ENCODE measurements around the gene PLA2G2E. TPM values are rescaled to one million over a fixed set of nuclear protein-coding genes. Genes with fewer than 3 reads are reported as not detected.

Gene PLA2G2E
- total and polyA plus RNA-seq, 4 donors, result not detected

DNA sequence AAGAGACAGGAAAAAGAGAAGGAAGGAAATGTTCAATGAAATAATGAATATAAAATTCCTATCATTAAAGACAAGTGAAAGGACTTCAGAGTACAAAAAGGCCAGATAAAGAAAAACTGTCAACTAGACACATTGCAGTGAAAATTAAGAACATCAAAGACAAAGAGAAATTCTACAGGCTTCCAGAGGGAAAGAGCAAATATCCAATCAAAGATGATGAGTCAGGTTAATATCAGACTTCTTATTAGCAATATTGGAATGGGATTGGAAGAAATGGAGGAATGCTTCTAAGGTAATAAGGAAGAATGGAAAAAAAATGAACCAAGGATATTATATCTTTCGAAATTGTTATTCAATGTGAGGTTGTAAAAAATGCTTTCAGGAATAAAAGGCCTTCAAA is 48.2 kb upstream of the PLA2G2E start:
- H3K9me3 ChIP-seq (ENCODE audit: control insufficient read depth in 4 of 4, low read length in 3 of 4), result no peaks in the 10 kb centered on the region
- peaks cover 1 to 17% (median 16%) of the 10 kb centered on the region in 4 donors for H3K4me1 ChIP-seq (ENCODE audit: control insufficient read depth in 4 of 4, insufficient read depth in 4 of 4, low read length in 3 of 4)
- H3K27me3 ChIP-seq (ENCODE audit: control insufficient read depth in 4 of 4, insufficient read depth in 4 of 4, low read length in 3 of 4), result peaks cover 0 to 4% (median 0%) of the 10 kb centered on the region in 4 donors
- TF ChIP-seq SP1 (IDR thresholded peaks at IDR 0.05), result no peak
- no peak for TF ChIP-seq FOXA1 (IDR thresholded peaks at IDR 0.05)
- no peak overlapping the region for H3K4me3 ChIP-seq (ENCODE audit: low read depth in 1 of 3, low read length in 3 of 3)
- WGBS, result 86% methylated on average over 1 of the region's 1 CpG
- no peaks in the 10 kb centered on the region for H3K36me3 ChIP-seq (ENCODE audit: control insufficient read depth in 4 of 4, insufficient read depth in 3 of 4, low read depth in 1 of 4, low read length in 3 of 4)
- no peak overlapping the region for H3K27ac ChIP-seq (ENCODE audit: low read depth in 1 of 2, low read length in 2 of 2)
- no peak for DNase-seq (ENCODE audit: low spot score)
- H3K9ac ChIP-seq (ENCODE audit: low read depth in 1 of 2, low read length in 2 of 2), result no peak overlapping the region

- Histone ChIP-seq H3K36me3 (ENCODE audit: control insufficient read depth in 4 of 4, insufficient read depth in 3 of 4, low read depth in 1 of 4, low read length in 3 of 4) (no peaks in the 10 kb centered on the region), H3K9ac (ENCODE audit: low read depth in 1 of 2, low read length in 2 of 2) (no peak overlapping the region), H3K9me3 (ENCODE audit: control insufficient read depth in 4 of 4, low read length in 3 of 4) (no peaks in the 10 kb centered on the region), H3K27ac (ENCODE audit: low read depth in 1 of 2, low read length in 2 of 2) (no peak overlapping the region), H3K4me3 (ENCODE audit: low read depth in 1 of 3, low read length in 3 of 3) (no peak overlapping the region), H3K4me1 (ENCODE audit: control insufficient read depth in 4 of 4, insufficient read depth in 4 of 4, low read length in 3 of 4) (peaks cover 0 to 5% (median 3%) of the 10 kb centered on the region in 4 donors), H3K27me3 (ENCODE audit: control insufficient read depth in 4 of 4, insufficient read depth in 4 of 4, low read length in 3 of 4) (peaks cover 0 to 4% (median 0%) of the 10 kb centered on the region in 4 donors)
- WGBS, result 68% methylated on average over 5 of the region's 5 CpGs
- TF ChIP-seq HNF4A (conservative IDR thresholded peaks at IDR 0.05) (no peak), NR2F2 (IDR thresholded peaks at IDR 0.05) (no peak), REST (IDR thresholded peaks at IDR 0.05) (no peak), RAD21 (IDR thresholded peaks at IDR 0.05) (no peak), YY1 (IDR thresholded peaks at IDR 0.05) (no peak), HNF4G (IDR thresholded peaks at IDR 0.05) (no peak), FOXA2 (IDR thresholded peaks at IDR 0.05) (no peak), SP1 (IDR thresholded peaks at IDR 0.05) (no peak), TAF1 (conservative IDR thresholded peaks at IDR 0.05) (no peak), FOXA1 (IDR thresholded peaks at IDR 0.05) (no peak), ZBTB33 (IDR thresholded peaks at IDR 0.05) (no peak), EGR1 (IDR thresholded peaks at IDR 0.05; ENCODE audit: low read depth in 2 of 2) (no peak), GABPA (IDR thresholded peaks at IDR 0.05 in 1 of 2, conservative IDR thresholded peaks at IDR 0.05 in 1 of 2) (no peak), JUND (IDR thresholded peaks at IDR 0.05) (no peak), RXRA (IDR thresholded peaks at IDR 0.05) (no peak), CTCF (IDR thresholded peaks at IDR 0.05; ENCODE audit: low read depth, low read length, missing input control) (no peak)
- TF ChIP-seq, protein P1, sequence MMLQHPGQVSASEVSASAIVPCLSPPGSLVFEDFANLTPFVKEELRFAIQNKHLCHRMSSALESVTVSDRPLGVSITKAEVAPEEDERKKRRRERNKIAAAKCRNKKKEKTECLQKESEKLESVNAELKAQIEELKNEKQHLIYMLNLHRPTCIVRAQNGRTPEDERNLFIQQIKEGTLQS (IDR thresholded peaks at IDR 0.05), result no peak
- TF ChIP-seq, protein P2, sequence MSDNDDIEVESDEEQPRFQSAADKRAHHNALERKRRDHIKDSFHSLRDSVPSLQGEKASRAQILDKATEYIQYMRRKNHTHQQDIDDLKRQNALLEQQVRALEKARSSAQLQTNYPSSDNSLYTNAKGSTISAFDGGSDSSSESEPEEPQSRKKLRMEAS (IDR thresholded peaks at IDR 0.05), result no peak
- no peak for DNase-seq (ENCODE audit: low spot score)
Measured at GRCh38 chr1:19969898-19970660, 46.7 kb upstream of the PLA2G2E start.
